Measurements from ENCODE around the gene ELAVL1. TPM values are rescaled to one million over a fixed set of nuclear protein-coding genes. Genes with fewer than 3 reads are reported as not detected.

ELAVL1 gene
- total and polyA plus RNA-seq, 2 of the 13 experiments (the other 11 are each of a cell fraction or from before 2014, with no cell fraction given), result 27.9 to 38.4 TPM

DNA sequence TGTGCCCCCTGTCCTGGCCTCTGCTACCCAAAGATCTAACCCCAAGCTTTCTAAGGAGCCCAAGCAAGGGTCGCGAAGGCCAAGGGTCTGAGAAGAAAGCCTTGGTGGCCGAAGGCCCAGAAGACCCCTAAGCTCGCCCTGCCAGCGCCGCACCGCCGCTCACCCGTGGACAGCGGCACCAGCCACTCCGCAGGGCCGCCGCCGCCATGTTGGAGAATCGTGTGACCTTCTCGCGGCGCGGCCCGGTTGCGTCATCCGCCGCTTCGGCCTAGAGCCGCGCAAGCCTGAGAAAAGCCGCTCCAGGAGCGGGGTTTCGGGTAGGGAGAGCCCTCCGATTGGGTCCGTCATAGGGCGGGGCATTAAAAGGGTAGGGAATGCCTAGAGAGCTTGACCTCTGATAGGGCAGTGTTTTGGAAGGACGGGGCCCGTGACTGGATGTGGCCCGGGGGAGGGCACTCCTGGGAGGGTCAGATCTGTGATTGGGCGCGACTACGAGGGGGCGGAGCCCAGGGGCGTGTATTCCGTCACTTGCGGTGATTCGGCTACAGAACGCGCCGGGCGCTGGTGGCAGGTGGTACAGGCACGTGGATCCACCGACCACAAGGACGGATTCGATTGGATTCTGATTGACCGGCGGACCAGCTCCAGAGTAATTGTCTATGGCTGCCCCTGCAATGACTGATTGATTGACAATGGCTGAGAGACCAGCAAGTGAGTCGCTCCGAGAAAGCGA, 61.8 kb downstream of the ELAVL1 start, which contains the start of gene TIMM44 (continued):
- TF ChIP-seq, protein P1, sequence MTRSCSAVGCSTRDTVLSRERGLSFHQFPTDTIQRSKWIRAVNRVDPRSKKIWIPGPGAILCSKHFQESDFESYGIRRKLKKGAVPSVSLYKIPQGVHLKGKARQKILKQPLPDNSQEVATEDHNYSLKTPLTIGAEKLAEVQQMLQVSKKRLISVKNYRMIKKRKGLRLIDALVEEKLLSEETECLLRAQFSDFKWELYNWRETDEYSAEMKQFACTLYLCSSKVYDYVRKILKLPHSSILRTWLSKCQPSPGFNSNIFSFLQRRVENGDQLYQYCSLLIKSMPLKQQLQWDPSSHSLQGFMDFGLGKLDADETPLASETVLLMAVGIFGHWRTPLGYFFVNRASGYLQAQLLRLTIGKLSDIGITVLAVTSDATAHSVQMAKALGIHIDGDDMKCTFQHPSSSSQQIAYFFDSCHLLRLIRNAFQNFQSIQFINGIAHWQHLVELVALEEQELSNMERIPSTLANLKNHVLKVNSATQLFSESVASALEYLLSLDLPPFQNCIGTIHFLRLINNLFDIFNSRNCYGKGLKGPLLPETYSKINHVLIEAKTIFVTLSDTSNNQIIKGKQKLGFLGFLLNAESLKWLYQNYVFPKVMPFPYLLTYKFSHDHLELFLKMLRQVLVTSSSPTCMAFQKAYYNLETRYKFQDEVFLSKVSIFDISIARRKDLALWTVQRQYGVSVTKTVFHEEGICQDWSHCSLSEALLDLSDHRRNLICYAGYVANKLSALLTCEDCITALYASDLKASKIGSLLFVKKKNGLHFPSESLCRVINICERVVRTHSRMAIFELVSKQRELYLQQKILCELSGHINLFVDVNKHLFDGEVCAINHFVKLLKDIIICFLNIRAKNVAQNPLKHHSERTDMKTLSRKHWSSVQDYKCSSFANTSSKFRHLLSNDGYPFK (CRISPR knock-in tag; IDR thresholded peaks at IDR 0.05; ENCODE audit: borderline replicate concordance), result peak; percentile 93; the same call in 1 of the 2 replicates
- peak; percentile 66 for TF ChIP-seq PITX1 (CRISPR knock-in tag; IDR thresholded peaks at IDR 0.05)
- no peak for TF ChIP-seq FIP1L1 (IDR thresholded peaks at IDR 0.05; ENCODE audit: borderline replicate concordance, insufficient read depth, low read depth, low read length)
- TF ChIP-seq CREM (IDR thresholded peaks at IDR 0.05), result peak; percentile 90
- TF ChIP-seq CREM (CRISPR knock-in tag; IDR thresholded peaks at IDR 0.05), result peak; percentile 45; the same call in 1 of the 2 replicates
- 0 out of 2 replicates have a peak, but pooled peaks have one; percentile 17 for TF ChIP-seq ZNF644 (CRISPR knock-in tag; IDR thresholded peaks at IDR 0.05; ENCODE audit: low read depth)
- TF ChIP-seq, protein P2, sequence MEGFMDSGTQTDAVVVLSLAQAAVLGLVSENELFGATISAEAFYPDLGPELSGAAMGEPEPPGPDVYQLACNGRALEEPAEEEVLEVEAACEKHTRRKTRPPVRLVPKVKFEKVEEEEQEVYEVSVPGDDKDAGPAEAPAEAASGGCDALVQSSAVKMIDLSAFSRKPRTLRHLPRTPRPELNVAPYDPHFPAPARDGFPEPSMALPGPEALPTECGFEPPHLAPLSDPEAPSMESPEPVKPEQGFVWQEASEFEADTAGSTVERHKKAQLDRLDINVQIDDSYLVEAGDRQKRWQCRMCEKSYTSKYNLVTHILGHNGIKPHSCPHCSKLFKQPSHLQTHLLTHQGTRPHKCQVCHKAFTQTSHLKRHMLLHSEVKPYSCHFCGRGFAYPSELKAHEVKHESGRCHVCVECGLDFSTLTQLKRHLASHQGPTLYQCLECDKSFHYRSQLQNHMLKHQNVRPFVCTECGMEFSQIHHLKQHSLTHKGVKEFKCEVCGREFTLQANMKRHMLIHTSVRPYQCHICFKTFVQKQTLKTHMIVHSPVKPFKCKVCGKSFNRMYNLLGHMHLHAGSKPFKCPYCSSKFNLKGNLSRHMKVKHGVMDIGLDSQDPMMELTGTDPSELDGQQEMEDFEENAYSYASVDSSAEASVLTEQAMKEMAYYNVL (CRISPR knock-in tag; IDR thresholded peaks at IDR 0.05; ENCODE audit: borderline replicate concordance), result peak; percentile 80
- no peak for TF ChIP-seq SETDB1 (CRISPR knock-in tag; IDR thresholded peaks at IDR 0.05; ENCODE audit: borderline replicate concordance)
- TF ChIP-seq PHF5A (CRISPR knock-in tag; IDR thresholded peaks at IDR 0.05; ENCODE audit: low read depth, unreplicated experiment), result no peak
- TF ChIP-seq TOE1 (CRISPR knock-in tag; IDR thresholded peaks at IDR 0.05), result no peak; the same call in 1 of the 2 replicates
- TF ChIP-seq TAF15 (IDR thresholded peaks at IDR 0.05; ENCODE audit: low read depth, low read length, poor library complexity, severe bottlenecking), result peak; percentile 45
- TF ChIP-seq ZNF251 (CRISPR knock-in tag; IDR thresholded peaks at IDR 0.05), result no peak
- peak; percentile 95; the same call in 1 of the 2 replicates for TF ChIP-seq DMAP1 (CRISPR knock-in tag; IDR thresholded peaks at IDR 0.05)
- TF ChIP-seq EZH2 (conservative IDR thresholded peaks at IDR 0.05; ENCODE audit: low read depth, low read length), result no peak
- TF ChIP-seq, protein P3, sequence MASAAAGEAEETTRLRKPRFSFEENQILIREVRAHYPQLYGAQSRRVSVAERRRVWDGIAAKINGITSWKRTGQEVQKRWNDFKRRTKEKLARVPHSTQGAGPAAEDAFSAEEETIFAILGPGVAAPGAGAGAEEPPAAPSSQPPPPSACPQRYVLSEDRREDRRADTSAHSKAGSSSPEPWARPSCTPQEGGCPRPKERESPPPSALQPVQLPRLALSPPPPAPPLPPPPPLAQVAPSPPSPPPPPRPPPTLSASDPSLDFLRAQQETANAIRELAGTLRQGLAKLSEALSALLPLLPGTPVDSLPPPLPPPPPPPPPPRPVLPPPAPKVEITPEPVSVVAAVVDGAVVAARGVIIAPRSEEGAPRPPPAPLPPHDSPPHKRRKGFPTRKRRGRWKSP (CRISPR knock-in tag; IDR thresholded peaks at IDR 0.05), result peak; percentile 87
- TF ChIP-seq ZNF382 (CRISPR knock-in tag; IDR thresholded peaks at IDR 0.05; ENCODE audit: borderline replicate concordance), result no peak
- peak; percentile 74; the same call in 1 of the 2 replicates for TF ChIP-seq ZNF441 (CRISPR knock-in tag; IDR thresholded peaks at IDR 0.05; ENCODE audit: borderline replicate concordance)
- no peak for TF ChIP-seq TSC22D2 (CRISPR knock-in tag; IDR thresholded peaks at IDR 0.05; ENCODE audit: borderline replicate concordance)
- TF ChIP-seq ZNF598 (CRISPR knock-in tag; IDR thresholded peaks at IDR 0.05; ENCODE audit: borderline replicate concordance), result peak; percentile 60; the same call in 1 of the 2 replicates
- TF ChIP-seq SMAD1 (CRISPR knock-in tag; IDR thresholded peaks at IDR 0.05; ENCODE audit: borderline replicate concordance, low read depth), result peak; percentile 12; the same call in 1 of the 2 replicates
